Adrenal gland (tissue), 12 donors: ENCODE results near the gene NRSN2. TPM values are rescaled to one million over a fixed set of nuclear protein-coding genes. Genes with fewer than 3 reads are reported as not detected.

Source experiments
- DNase-seq, 7 donors: peaks; one replicate each; pipeline ENCODE4 v3.0.0-alpha.2; 2019 to 2020
- H3K27ac ChIP-seq, 5 donors: fragments of 200-600 bp; sonication (generic) in 4 of 5; 1 replicate in 3 of 5; 2 replicates in 2 of 5; pipeline versions ENCODE4 v1.5.1 to v1.8.0; 2016 to 2020; ENCODE audit warnings: mild to moderate bottlenecking in 1 of 5
- H3K27me3 ChIP-seq: fragments of 200-600 bp; 2 replicates; pipeline ENCODE4 v1.8.0; 2021
- H3K36me3 ChIP-seq, 2 donors: fragments of 200-600 bp; replicated peaks in 1 of 2; 1 replicate in 1 of 2; 2 replicates in 1 of 2; pipeline versions ENCODE4 v1.5.1 to v1.8.0; 2018 to 2022
- H3K4me1 ChIP-seq, 2 donors: fragments of 200-600 bp; replicated peaks in 1 of 2; 1 replicate in 1 of 2; 2 replicates in 1 of 2; pipeline versions ENCODE4 v1.5.1 to v1.8.0; 2018 to 2021
- H3K4me3 ChIP-seq, 4 donors: fragments of 200-600 bp; sonication (generic) in 3 of 4; one replicate each; pipeline ENCODE4 v1.5.1; 2016 to 2018
- H3K9me3 ChIP-seq, 3 donors: fragments of 200-600 bp; sonication (generic) in 1 of 3; replicated peaks in 1 of 3; 1 replicate in 2 of 3; 2 replicates in 1 of 3; pipeline versions ENCODE4 v1.5.1 to v1.8.0; 2016 to 2021
- CTCF ChIP-seq, 6 experiments: fragments of 450-650 bp in 4 of 6; fragments of 200-600 bp in 2 of 6; sonication (generic) in 1 of 6; IDR thresholded peaks; 1 replicate in 5 of 6; 2 replicates in 1 of 6; pipeline versions ENCODE4 v1.5.1 to v1.8.0; 2016 to 2021; ENCODE audit warnings: antibody characterized with exemption in 6 of 6, mild to moderate bottlenecking in 2 of 6, moderate library complexity in 1 of 6
- POLR2A ChIP-seq, 2 donors: fragments of 450-650 bp; IDR thresholded peaks; one replicate each; pipeline ENCODE4 v1.6.1; 2017; ENCODE audit warnings: antibody characterized with exemption in 2 of 2, mild to moderate bottlenecking in 2 of 2, moderate library complexity in 1 of 2
- WGBS, 4 donors: extraction: QIAGEN DNeasy Blood & Tissue Kit in 2 of 4; methylation state at CpG; one replicate each; pipeline versions ENCODE4 v1.1.5 to v1.1.7; 2013 to 2017; 5-methylcytosine and 5-hydroxymethylcytosine counted together
- intact Hi-C, 2 donors: fragments of 100-400 bp; cut with DNase I; formaldehyde crosslinking; loops; one replicate each; pipeline versions ENCODE4 v1.14.1 to v1.15.0; 2022 to 2023
- polyA plus RNA-seq, 3 donors: library from polyadenylated mRNA; stranded (reverse); fragments of 200-250 nt in 2 of 3; fragments of 350-450 nt in 1 of 3; fragmentation: Illumina TruSeq in 1 of 3; extraction: RNeasy Lipid Tissue Mini Kit (QIAGEN cat#74804) in 1 of 3; gene quantifications; one replicate each; pipeline ENCODE4 v1.2.3, GENCODE V29; 2013 to 2014
- total RNA-seq, 9 donors: library from RNA; depleted of rRNA in 4 of 9; stranded (reverse); fragments of >200 nt in 4 of 9; fragments of 120-200 nt in 1 of 9; fragmentation: NEBNext Ultra II Directional in 1 of 9; extraction: Animal tissue kit (Norgen Biotek cat#: 25700) in 1 of 9; gene quantifications; one replicate each; pipeline versions ENCODE4 v1.1.0 to v1.2.4, GENCODE V29; 2013 to 2023
- donor health status: healthy with polysubstance abuse.
- donor health status: Bipolar disorder and iron deficiency.
- donor health status: DM: yes; HTN: yes; CAD: no.
- donor health status: DM: no; HTN: no; CAD: no.
- donor health status: DM: no; HTN: no; CAD: no.
- donor health status: DM: yes; HTN: yes; CAD: no.

Gene NRSN2
- total and polyA plus RNA-seq, 12 donors, result 33.7 to 263 (median 82.1) TPM

GRCh38 chr20:328027-328974, 18.6 kb upstream of the NRSN2 start:
- peak in 4 of 7 donors; percentile 21 to 63 (median 46) for DNase-seq
- H3K27me3 ChIP-seq, result no peaks in the 10 kb centered on the region
- peaks cover 20 to 36% of the 10 kb centered on the region in 2 donors for H3K4me1 ChIP-seq
- intact Hi-C loops, result no loop called here
- H3K9me3 ChIP-seq, result no peaks in the 10 kb centered on the region
- TF ChIP-seq CTCF (IDR thresholded peaks at IDR 0.05) (no peak), POLR2A (IDR thresholded peaks at IDR 0.05) (no peak)
- peak overlapping the region; percentile 5 to 99 (median 72) for H3K27ac ChIP-seq
- H3K36me3 ChIP-seq, result no peaks in the 10 kb centered on the region
- 27 to 31% (median 28%) methylated on average over 21 to 31 of the region's 31 CpGs for WGBS, 4 donors
- peak overlapping the region in 2 of 4 donors; percentile 37 to 83 for H3K4me3 ChIP-seq

GRCh38 chr20:328975-329695, 17.8 kb upstream of the NRSN2 start:
- intact Hi-C loops, result no loop called here
- Histone ChIP-seq H3K27me3 (no peaks in the 10 kb centered on the region), H3K4me3 (no peak overlapping the region), H3K9me3 (no peaks in the 10 kb centered on the region), H3K27ac (peak overlapping the region in 4 of 5 donors; percentile 5 to 94 (median 70)), H3K4me1 (peaks cover 20 to 31% of the 10 kb centered on the region in 2 donors), H3K36me3 (no peaks in the 10 kb centered on the region)
- DNase-seq, result peak in 2 of 7 donors; percentile 9 to 23
- WGBS, 4 donors, result 48 to 74% (median 61%) methylated on average over 5 to 7 of the region's 7 CpGs
- TF ChIP-seq POLR2A (IDR thresholded peaks at IDR 0.05) (no peak), CTCF (IDR thresholded peaks at IDR 0.05) (no peak)

- no peaks in the 10 kb centered on the region for H3K9me3 ChIP-seq
- 82 to 90% (median 86%) methylated on average over 4 of the region's 4 CpGs for WGBS, 4 donors
These were observed 17.1 kb upstream of the NRSN2 start for GRCh38 chr20:329851-330232.

More at GRCh38 chr20:329851-330232, 17.1 kb upstream of the NRSN2 start:
- DNase-seq, result no peak
- H3K27me3 ChIP-seq, result no peaks in the 10 kb centered on the region
- TF ChIP-seq POLR2A (IDR thresholded peaks at IDR 0.05) (no peak), CTCF (IDR thresholded peaks at IDR 0.05) (no peak)
- intact Hi-C loops, result loop anchor here (5.0 to 10.0 kb wide), 3 partner anchors 45 to 125 kb away; no protein-coding TSS in a partner anchor
- peak overlapping the region in 3 of 5 donors; percentile 7 to 94 (median 67) for H3K27ac ChIP-seq
- no peaks in the 10 kb centered on the region for H3K36me3 ChIP-seq
- peaks cover 20 to 31% of the 10 kb centered on the region in 2 donors for H3K4me1 ChIP-seq
- H3K4me3 ChIP-seq, result no peak overlapping the region
